RWPE1 (cell line): ENCODE results near the gene MOCS3.

Experiments used
- CTCF ChIA-PET: fragments of 350-600 bp; sonication (Branson Sonifier 250); formaldehyde crosslinking; extraction: SDS; loops from one replicate; lab custom pipeline; 2021; lab: Yijun Ruan, JAX
- POLR2A ChIA-PET: fragments of 400-600 bp; formaldehyde crosslinking; extraction: SDS; loops from one replicate; lab custom pipeline; 2020; ENCODE audit warnings: antibody characterized with exemption; ENCODE audit not compliant: low non-redundant PET; lab: Yijun Ruan, JAX
- DNase-seq: peaks from one replicate; pipeline ENCODE4 v3.0.0; 2012; ENCODE audit warnings: low spot score
- H3K27ac ChIP-seq: fragments of 450-650 bp; 2 replicates; pipeline ENCODE4 v1.5.1; 2017
- CTCF ChIP-seq: fragments of 450-650 bp; conservative IDR thresholded peaks from 2 replicates; pipeline ENCODE4 v1.5.1; 2017; ENCODE audit warnings: low read depth, mild to moderate bottlenecking

Gene MOCS3

DNA sequence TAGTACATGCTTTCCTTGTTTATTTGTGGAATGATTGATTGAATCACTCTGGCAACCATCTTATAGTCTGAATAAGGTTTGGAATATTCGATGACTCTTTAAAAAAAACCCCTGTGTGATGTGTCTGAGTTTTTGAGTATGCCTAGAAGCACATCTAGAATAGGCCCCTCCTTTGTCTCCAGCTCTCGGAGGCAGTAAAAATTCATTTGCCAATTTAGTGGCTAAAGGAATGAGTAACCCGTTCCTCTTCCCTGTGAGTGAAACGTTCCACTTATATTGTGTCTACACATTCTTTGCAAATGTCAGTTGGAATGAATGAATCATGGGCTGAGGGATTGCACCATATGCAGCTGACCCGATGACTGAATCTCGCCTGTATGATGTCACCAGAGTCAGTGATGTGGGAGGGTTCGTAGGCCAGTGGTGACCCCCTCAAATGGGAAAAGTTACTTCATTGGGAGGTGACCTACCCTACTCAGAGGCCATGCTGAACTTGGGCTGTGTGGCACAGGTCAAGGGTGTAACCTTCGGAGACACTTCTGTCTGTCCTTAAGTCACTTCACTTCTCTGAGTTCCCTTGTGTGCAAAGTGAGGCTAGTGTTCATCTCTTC lies 21.6 kb downstream of the MOCS3 start:
- ChIA-PET CTCF (interaction anchor here (0.7 to 3.2 kb wide), 5 partner anchors 9 to 635 kb away, joined by 3 to 22 read pairs (median 3); partner anchors contain the start of gene BCAS4), POLR2A (interaction anchor here (1.0 kb wide), 1 partner anchor 22 kb away, joined by 3 read pairs; the partner anchor contains the start of gene DPM1)

DNA sequence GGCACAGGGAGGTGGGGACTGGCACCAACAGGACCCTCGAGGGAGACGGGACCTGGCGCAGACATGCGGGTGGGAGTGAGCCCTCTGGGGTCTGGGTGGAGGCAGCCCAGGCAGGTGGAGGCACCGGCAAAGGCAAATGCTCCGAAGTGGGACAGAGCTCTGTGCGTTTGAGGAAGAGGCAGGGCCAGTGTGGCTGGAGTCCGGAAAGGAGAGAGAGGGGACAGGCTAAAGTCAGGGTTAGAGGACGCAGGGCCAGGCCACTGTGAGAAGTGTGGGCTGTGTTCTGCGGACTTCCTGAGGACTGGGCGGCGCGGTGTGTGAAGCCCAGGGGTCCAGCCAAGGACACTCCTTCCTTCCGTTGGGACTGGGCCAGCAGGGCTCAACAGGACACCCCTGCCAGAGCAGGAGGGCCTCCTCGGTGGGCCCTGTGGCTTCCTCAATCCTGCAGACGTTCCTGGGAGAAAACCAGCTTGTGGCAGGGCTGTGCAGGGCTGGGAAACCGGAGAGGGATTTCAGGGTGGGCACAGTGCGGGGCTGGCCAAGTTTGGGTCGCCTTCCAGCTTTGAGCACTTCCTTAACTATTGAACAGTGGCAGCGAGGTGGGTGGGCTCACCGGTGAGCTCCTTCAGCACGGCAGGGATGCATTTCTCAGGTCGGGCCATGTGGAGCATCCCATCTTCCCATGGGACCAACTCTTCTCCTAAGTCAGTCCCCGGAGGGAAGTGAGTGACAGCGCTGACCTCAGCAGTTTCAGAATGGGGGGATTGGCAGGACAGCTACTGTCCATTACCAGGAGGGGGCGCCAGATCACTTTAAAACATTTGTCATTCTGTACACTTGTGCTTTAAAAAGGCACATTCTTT lies 22.5 kb downstream of the MOCS3 start:
- CTCF ChIA-PET, result interaction anchor here (0.6 to 3.2 kb wide), 20 partner anchors 8 to 634 kb away, joined by 3 to 22 read pairs (median 4); partner anchors contain the start of gene BCAS4

More for the DNA sequence above, 21.6 kb downstream of the MOCS3 start:
- H3K27ac ChIP-seq, result peak overlapping the region; percentile 87
- DNase-seq, result peak; percentile 99
- TF ChIP-seq CTCF, result no peak

DNA sequence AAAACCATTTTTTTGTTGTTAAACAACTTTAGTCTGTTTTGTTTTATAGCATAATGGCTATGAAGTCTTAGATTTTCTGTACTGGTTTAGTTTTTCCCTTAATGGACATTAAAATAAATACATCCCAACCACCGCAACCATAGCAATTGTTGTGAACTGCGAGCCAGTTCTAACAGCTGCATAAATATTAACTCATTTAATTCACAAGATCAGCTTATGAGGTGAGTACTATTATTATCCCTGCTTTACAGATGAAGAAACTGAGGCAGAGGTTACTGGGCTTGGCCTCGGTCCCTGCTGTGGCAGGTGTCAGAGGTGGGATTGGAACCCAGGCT lies 23.1 kb downstream of the MOCS3 start:
- TF ChIP-seq CTCF, result peak; percentile 41
- POLR2A ChIA-PET, result no interaction called here
- CTCF ChIA-PET, result interaction anchor here (0.7 to 3.2 kb wide), 12 partner anchors 10 to 613 kb away, joined by 3 to 22 read pairs (median 4); partner anchors contain the start of genes BCAS4 and DPM1
- H3K27ac ChIP-seq, result peak overlapping the region; percentile 87
- no peak for DNase-seq

More for the DNA sequence above, 22.5 kb downstream of the MOCS3 start:
- H3K27ac ChIP-seq, result peak overlapping the region; percentile 87
- POLR2A ChIA-PET, result interaction anchor here (1.0 kb wide), 1 partner anchor 23 kb away, joined by 3 read pairs; the partner anchor contains the start of gene DPM1
- peak; percentile 85; the same call in 1 of the 2 replicates for TF ChIP-seq CTCF
- DNase-seq, result peak; percentile 64

DNA sequence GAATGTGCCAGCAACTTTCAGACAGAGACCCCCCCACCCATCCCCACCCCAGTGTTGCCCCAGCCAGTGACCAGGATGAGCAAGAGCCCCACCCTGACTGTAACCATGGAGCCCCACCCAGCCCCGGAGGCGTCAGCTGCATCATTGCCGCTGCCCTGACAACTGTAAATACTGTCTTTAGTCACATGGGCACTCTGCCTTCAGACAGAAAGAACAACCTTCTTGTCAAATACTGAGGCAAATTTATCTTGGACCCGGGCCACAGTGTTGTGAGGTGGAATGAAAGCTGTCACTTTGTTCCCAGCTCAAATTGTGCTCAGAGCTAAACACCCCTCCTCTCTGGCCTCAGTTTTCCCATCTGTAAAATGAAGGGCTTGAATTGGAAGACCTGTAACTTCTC lies 23.7 kb downstream of the MOCS3 start:
- peak; percentile 95 for DNase-seq
- no peak for TF ChIP-seq CTCF
- CTCF ChIA-PET, result interaction anchor here (0.6 to 3.2 kb wide), 9 partner anchors 10 to 613 kb away, joined by 3 to 22 read pairs (median 6); partner anchors contain the start of genes BCAS4 and DPM1
- POLR2A ChIA-PET, result no interaction called here
- peak overlapping the region; percentile 87 for H3K27ac ChIP-seq

DNA sequence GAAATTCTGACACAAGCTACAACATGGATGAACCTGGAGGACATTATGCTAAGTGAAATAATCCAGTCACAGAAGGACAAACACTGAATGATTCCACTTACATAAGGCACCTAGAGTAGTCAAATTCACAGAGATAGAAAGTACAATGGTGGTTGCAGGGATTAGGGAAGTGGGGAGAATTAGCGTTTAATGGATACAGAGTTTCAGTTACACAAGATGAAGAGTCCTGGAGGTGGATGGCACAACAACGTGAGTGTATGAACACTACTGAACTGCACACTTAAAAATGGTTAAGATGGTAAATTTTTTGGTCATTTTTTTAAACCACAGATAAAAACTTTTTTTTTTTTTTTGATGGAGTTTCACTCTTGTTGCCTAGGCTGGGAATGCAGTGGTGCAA lies 24.7 kb downstream of the MOCS3 start:
- no peak for TF ChIP-seq CTCF
- no peak for DNase-seq
- POLR2A ChIA-PET, result no interaction called here
- peak overlapping the region; percentile 5; the same call in 1 of the 2 replicates for H3K27ac ChIP-seq
- CTCF ChIA-PET, result interaction anchor here (1.5 kb wide), 1 partner anchor 324 kb away, joined by 6 read pairs; no protein-coding TSS in a partner anchor
